LHCN-M2 (cell line): ENCODE measurements around the gene CD1D. TPM values are rescaled to one million over a fixed set of nuclear protein-coding genes. Genes with fewer than 3 reads are reported as not detected.
"Not testable (repeated sequence)": the region's sequence is repeated elsewhere in the genome, so short reads cannot be mapped to it uniquely, and the experiment has no call there.

Experiments
- DNase-seq: peaks from one replicate; pipeline ENCODE4 v3.0.0-alpha.2; 2012; ENCODE audit warnings: low read depth
- total RNA-seq: library from RNA; depleted of rRNA; stranded (reverse); fragments of >200 nt; gene quantifications from 2 replicates; pipeline ENCODE4 v1.2.3, GENCODE V29; 2014

CD1D gene
- total RNA-seq, 1 experiment from 2014 or later, result 0.11 TPM

DNA sequence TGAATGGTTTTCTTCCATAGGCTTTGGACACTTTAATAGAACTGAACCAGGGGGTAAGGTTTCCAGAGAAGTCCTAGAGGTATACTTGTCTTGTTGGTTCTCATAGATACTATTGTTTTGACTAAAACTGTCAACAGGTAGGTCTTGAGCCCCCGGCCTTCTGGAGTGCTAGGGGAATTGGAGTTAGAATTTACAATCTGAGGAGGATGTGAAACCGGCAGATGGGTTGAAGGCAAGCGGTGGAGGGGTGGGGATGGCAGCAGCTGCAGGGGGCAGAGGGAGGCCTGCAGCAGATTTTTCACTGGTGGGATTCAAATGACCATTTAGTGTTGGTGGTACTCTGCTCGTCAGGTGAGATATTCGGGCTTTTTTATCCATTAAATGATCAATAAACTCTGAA lies 4.3 kb upstream of the CD1D start:
- no peak for DNase-seq

DNA sequence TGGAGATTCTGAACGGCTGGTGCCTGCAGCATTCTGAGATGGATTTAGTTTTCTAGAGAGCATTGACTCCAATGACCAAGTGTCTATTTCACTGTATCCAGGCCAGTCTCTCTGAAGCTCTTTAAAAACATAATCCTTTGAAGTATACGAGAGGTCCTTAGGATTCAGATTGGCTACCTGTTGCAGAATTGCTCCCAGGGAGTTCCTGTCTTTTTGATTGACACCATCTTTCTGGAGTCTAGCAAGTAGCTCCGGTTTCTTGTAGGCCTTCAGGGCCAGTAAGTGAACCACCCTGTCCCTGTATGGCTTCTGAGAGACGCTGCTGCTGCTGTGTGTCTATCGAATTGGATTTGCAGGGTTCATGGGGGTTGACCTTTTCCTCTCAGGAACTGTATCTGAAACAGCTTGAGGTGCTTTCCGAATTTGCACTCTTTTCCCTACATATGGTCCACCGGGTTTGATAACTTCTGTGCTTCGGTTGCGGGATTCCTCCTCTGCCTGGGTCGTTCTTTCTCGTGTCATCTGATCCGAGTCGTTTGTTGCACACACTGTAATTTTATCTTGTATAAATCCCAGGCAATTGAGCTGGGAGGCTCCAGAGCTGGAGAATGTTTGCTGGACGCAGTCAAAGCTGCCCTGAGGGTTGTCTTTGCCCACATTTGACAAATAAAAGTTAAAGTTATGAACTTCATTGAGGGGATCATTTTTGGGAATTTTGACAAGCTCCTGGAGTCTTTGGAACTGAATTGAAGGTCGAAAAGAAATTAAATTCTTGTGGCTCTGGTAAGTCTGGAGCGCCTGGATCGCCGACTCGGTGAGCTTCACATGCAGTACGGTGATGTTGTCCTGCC lies 3.6 kb upstream of the CD1D start:
- DNase-seq, result not testable (repeated sequence)

DNA sequence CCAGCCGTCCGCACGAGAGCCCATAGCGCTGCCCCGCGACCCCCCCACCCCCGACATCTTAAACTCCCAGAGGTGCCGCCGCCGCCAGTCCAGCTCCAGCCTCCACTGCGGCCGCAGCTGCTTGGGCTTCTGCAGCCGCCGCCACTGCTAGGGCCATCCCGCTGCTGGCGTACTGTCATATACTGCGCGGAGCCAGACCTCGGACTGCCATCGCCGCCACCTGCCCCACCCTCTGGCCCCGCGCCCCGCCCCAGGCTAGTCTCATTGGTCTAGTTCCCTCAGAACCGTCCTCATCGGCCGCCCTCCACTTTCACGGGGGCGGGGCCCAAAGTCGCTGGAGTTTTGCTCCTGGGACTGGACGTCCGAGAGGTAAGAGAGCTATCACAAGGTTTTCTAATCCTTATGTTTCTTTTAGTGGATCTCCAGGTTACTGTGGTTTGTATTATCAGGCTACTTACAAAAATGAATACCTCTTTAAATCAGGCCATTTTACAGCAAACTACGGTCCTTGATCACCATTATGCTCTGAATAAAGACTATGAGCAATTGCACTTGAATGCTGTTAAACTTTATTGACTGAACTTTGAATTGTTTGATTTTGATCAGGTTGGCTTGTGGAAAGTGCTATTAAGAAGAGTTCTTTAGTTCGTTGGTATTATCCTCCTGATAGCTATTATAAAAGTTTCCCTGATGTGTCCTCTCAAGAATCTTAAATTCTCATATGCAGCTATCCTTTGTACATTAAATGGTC lies 2.8 kb upstream of the CD1D start:
- DNase-seq, result peak; percentile 64

DNA sequence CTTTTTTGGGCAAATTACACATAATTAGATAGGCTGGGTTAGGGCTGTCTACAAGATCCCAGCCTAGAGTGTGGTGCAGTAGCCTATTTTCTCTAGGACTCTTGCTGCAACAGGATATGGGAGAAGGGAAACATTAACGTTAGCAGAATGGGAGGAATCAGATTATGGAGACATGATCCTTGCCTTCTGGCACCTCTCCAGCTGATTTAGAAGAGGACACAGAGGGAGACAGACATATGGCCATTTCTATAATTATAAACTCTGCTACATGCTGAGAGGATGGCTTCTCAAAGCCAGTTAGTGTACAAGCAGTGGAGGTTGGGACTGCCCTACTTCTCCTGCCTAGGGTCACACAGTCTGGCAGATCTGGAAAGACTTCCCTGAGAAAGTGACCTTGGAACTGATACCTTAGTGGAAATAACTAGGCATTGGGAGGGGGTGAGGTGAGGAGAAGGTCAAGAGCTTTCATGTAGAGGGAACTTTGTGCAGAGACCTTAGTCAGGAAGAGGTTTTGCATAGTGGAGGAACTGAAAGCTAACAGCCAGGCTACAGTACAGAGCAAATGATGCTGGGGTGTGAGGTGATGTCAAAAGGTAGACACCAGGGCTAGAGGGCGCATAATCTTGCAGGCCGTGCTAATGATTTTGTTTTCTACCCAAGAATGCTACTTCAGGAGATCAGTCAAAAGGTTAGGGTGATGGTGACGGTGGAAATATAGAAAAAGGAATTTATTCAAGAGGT lies 1.2 kb upstream of the CD1D start:
- DNase-seq, result no peak

DNA sequence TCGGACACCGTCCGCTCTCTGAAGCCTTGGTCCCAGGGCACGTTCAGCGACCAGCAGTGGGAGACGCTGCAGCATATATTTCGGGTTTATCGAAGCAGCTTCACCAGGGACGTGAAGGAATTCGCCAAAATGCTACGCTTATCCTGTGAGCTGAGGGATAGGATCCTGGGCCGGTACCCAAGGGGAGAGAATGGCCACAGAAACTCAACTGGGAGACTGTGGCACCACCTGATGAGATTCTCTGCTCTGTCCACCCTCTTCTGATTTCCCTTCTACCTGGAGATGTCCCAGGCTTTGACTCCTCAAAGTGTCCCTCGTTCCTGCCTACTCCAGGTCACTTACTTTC lies 855 bp downstream of the CD1D start:
- no peak for DNase-seq

DNA sequence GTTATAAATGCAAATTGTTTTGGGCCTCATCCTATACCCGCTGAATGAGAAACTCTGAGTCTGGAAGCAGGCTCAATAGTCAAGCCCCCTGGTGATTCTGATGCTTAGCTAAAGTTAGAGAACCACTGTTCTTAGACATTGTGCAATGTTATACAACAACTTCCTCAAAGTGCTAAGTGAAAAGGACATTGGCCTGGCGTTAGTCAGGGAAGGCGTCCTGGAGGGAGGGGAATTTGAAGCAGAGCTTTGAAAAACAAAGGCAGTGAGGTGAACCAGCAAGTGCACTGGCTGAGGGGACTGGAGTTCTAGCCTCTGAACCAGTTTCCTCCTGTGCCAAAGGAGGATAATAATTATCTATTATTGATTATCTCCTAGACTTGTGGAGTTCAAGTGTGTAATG lies 5.1 kb downstream of the CD1D start:
- no peak for DNase-seq

- DNase-seq, result no peak
Measured at GRCh38 chr1:158186180-158186579, 5.5 kb downstream of the CD1D start.

GRCh38 chr1:158188611-158189010 lies 7.9 kb downstream of the CD1D start:
- DNase-seq, result no peak

GRCh38 chr1:158189624-158190023 lies 8.9 kb downstream of the CD1D start:
- DNase-seq, result no peak

DNA sequence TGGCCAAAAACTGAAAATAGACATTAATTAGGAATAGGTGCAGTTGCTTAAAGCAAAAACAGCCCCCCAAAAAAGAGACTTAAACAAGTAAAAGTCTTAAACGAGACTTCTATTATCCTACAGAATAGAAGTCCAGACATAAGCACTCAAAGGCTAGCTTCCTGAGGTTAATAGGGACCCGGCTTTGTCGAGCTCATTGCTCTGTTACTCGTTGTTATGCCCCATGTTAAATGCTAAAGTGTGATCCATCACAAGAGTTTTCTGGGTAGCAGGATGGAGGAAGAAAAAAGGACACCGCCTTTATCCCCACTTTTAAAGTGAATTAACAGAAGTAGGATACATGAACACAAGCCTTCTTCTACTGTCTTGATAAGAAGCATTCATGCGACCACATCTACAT lies 10.6 kb downstream of the CD1D start:
- DNase-seq, result no peak

DNA sequence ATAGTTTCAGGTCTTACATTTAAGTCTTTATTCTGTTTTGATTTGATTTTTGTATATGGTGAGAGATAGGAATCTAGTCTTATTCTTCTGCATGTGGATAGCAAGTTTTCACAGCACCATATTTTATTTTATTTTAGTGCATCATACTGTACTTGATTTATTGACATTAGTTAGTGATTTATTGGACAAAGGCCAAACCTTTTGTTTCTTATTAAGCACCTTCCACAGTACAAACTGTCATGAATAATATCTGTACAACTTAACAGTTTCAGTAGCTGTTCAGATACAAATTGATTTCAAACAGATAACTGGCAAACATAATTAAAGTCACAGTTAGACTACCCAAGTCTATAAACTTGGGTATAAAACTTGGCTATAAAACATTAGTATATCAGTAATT lies 15.8 kb downstream of the CD1D start:
- no peak for DNase-seq

- no peak for DNase-seq
Measured at GRCh38 chr1:158199849-158200248, 19.2 kb downstream of the CD1D start.

DNA sequence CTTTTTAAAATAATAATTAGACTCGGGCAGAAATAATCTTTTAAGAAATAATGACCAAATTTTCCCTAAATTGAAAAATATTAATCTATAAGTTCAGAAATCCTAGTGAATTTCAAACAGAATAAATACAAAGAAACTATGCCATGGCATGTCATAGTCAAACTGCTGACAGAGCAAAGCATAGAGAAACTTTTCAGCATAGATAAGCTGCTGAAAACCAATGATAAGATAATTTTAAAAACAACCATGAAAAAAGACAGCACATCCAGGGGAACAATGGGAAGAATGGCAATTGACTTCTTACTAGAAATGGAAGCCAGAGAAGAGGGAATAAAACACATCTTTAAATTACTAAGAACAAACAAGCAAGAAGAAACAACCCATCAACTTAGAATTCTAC lies 19.8 kb downstream of the CD1D start:
- no peak for DNase-seq

DNA sequence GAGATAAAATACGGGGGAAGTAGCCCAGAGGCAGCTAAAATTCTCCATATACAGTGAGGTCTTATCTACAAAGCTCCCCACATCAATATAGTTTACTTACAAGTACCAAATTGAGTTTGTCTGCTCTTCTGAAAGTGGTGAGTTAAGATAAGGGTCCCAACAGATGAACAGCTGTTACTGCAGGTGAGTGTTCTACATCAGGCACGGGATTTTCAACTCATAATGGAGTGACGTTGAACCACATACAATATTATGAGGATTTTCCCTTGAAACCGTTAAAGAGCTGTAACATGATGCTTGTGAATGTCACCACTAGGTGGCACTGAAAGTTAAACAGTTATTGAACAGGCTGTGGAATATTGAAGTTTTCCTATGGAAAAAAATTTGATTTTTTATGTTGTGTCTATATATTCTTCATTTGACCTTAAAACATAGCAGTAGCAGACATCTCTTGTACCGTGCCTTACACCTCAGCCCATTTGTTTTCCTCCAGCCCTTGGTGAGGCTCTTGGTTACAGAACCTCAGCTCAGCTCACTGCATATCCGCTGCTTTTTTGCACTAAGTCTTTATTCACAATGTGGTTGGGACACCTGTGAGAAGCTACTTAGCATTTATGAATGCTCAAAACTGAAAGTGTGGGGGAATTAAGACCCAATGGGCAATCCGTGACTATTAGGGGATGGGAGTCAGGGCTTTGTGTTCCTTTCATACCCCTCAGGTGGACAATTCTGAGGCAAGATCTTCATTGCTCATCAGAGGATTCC lies 23.2 kb downstream of the CD1D start:
- DNase-seq, result peak; percentile 55

DNA sequence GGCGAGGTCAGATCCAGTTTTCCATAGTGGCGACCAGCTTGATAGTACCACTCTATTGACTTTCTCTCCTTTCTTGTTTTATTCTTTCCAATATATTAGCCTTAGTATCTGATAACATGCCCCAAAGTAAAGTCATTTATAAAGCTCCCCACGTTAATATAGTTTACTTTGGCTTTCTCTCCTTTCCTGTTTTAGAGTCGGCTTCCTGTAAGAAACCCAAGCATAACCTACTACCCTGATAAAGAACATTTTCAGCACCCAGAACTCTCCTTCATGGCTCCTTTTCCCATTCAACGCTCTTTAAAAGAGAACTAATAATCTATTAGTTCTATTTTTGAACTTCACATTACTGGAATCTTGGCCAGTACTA lies 23.7 kb downstream of the CD1D start:
- DNase-seq, result no peak

GRCh38 chr1:158208586-158209116 lies 28.0 kb downstream of the CD1D start:
- no peak for DNase-seq

GRCh38 chr1:158212320-158212719 lies 31.6 kb downstream of the CD1D start:
- no peak for DNase-seq

GRCh38 chr1:158223445-158223844 lies 42.8 kb downstream of the CD1D start:
- not testable (repeated sequence) for DNase-seq

GRCh38 chr1:158227904-158228623 lies 47.4 kb downstream of the CD1D start:
- no peak for DNase-seq
